ENCODE results near the gene PRRG1.
"Not testable (repeated sequence)": the region's sequence is repeated elsewhere in the genome, so short reads cannot be mapped to it uniquely, and the experiment has no call there.

Gene PRRG1

GRCh38 chrX:37349221-37350033, at the start of gene PRRG1:
Gene PRRG1, plus strand, starts transcription at chrX:37349364. Its CDS starts 56,886 bp downstream, at chrX:37406250.
- peak; percentile 9 for DNase-seq

GRCh38 chrX:37302569-37302968, 46.6 kb upstream of the PRRG1 start:
- no peak for DNase-seq

GRCh38 chrX:37305238-37305637, 43.9 kb upstream of the PRRG1 start:
- not testable (repeated sequence) for DNase-seq

GRCh38 chrX:37314531-37314930, 34.6 kb upstream of the PRRG1 start:
- DNase-seq, result no peak

GRCh38 chrX:37315511-37316248, 33.5 kb upstream of the PRRG1 start:
- DNase-seq, result no peak

- DNase-seq, result no peak
Measured at GRCh38 chrX:37320541-37321203, 28.5 kb upstream of the PRRG1 start.

GRCh38 chrX:37330642-37331041, 18.5 kb upstream of the PRRG1 start:
- DNase-seq, result no peak

- no peak for DNase-seq
Measured at GRCh38 chrX:37331546-37331945, 17.6 kb upstream of the PRRG1 start.

GRCh38 chrX:37332055-37332454, 17.1 kb upstream of the PRRG1 start:
- no peak for DNase-seq

- no peak for DNase-seq
Measured at GRCh38 chrX:37332987-37333658, 16.0 kb upstream of the PRRG1 start.

GRCh38 chrX:37347420-37347819, 1.7 kb upstream of the PRRG1 start:
- no peak for DNase-seq

- DNase-seq, result no peak
Measured at GRCh38 chrX:37348231-37348970, 763 bp upstream of the PRRG1 start.

GRCh38 chrX:37348971-37349220, 268 bp upstream of the PRRG1 start:
- no peak for DNase-seq

- no peak for DNase-seq
Measured at GRCh38 chrX:37350034-37350365, 836 bp downstream of the PRRG1 start.

GRCh38 chrX:37353646-37354045, 4.5 kb downstream of the PRRG1 start:
- DNase-seq, result no peak

- DNase-seq, result no peak
Measured at GRCh38 chrX:37357436-37357835, 8.3 kb downstream of the PRRG1 start.

- no peak for DNase-seq
Measured at GRCh38 chrX:37361596-37361995, 12.4 kb downstream of the PRRG1 start.

GRCh38 chrX:37364666-37365065, 15.5 kb downstream of the PRRG1 start:
- DNase-seq, result no peak

- DNase-seq, result no peak
Measured at GRCh38 chrX:37367946-37368345, 18.8 kb downstream of the PRRG1 start.

GRCh38 chrX:37370499-37371141, 21.5 kb downstream of the PRRG1 start:
- DNase-seq, result no peak

- DNase-seq, result no peak
Measured at GRCh38 chrX:37371578-37371991, 22.4 kb downstream of the PRRG1 start.

GRCh38 chrX:37378404-37378803, 29.2 kb downstream of the PRRG1 start:
- no peak for DNase-seq

Measured in NCI-H748 treated with DMSO at 0.1 percent for 48 hours (cell line).